IPS-18a (cell line): Measurements from ENCODE around the gene SPINK4.

Experiments
- H3K27ac ChIP-seq: one replicate; pipeline ENCODE4 v1.5.1; 2013; ENCODE audit warnings: low read length
- H3K27me3 ChIP-seq: one replicate; pipeline ENCODE4 v1.6.1; 2013; ENCODE audit warnings: mild to moderate bottlenecking, low read length; ENCODE audit not compliant: control insufficient read depth, insufficient read depth
- H3K36me3 ChIP-seq: one replicate; pipeline ENCODE4 v1.6.1; 2013; ENCODE audit warnings: low read depth, low read length; ENCODE audit not compliant: control insufficient read depth
- H3K4me1 ChIP-seq: one replicate; pipeline ENCODE4 v1.6.1; 2013; ENCODE audit warnings: low read depth, low read length; ENCODE audit not compliant: control insufficient read depth
- H3K4me3 ChIP-seq: one replicate; pipeline ENCODE4 v1.5.1; 2013; ENCODE audit warnings: low read length
- H3K9ac ChIP-seq: one replicate; pipeline ENCODE4 v1.6.1; 2013; ENCODE audit warnings: mild to moderate bottlenecking, low read length, moderate library complexity
- H3K9me3 ChIP-seq: one replicate; pipeline ENCODE4 v1.6.1; 2013; ENCODE audit warnings: low read depth, low read length; ENCODE audit not compliant: control insufficient read depth

The SPINK4 gene

GRCh38 chr9:33239921-33240320 lies at the start of gene SPINK4:
SPINK4 (plus strand) TSS chr9:33240167; CDS start chr9:33240209, 42 bp downstream.
- H3K9me3 ChIP-seq: no peaks in the 10 kb centered on the region
- H3K27ac ChIP-seq: no peak within 1 kb of the TSS
- H3K9ac ChIP-seq: no peak within 1 kb of the TSS
- H3K27me3 ChIP-seq: no peaks in the 10 kb centered on the region
- H3K4me1 ChIP-seq: no peaks in the 10 kb centered on the region
- H3K4me3 ChIP-seq: no peak within 1 kb of the TSS
- no peaks in the 10 kb centered on the region for H3K36me3 ChIP-seq

GRCh38 chr9:33192493-33193255 lies 47.3 kb upstream of the SPINK4 start:
- Histone ChIP-seq H3K4me1 (no peaks in the 10 kb centered on the region), H3K27ac (no peak overlapping the region), H3K4me3 (no peak overlapping the region), H3K9ac (no peak overlapping the region), H3K27me3 (no peaks in the 10 kb centered on the region), H3K36me3 (no peaks in the 10 kb centered on the region), H3K9me3 (no peaks in the 10 kb centered on the region)

- no peaks in the 10 kb centered on the region for H3K27me3 ChIP-seq
- no peaks in the 10 kb centered on the region for H3K9me3 ChIP-seq
- H3K36me3 ChIP-seq: no peaks in the 10 kb centered on the region
- no peak overlapping the region for H3K27ac ChIP-seq
- no peak overlapping the region for H3K4me3 ChIP-seq
- H3K9ac ChIP-seq: no peak overlapping the region
- H3K4me1 ChIP-seq: no peaks in the 10 kb centered on the region
Measured at GRCh38 chr9:33193818-33194217, 46.1 kb upstream of the SPINK4 start.

- no peak overlapping the region for H3K27ac ChIP-seq
- H3K27me3 ChIP-seq: no peaks in the 10 kb centered on the region
- H3K4me3 ChIP-seq: no peak overlapping the region
- H3K9ac ChIP-seq: no peak overlapping the region
- no peaks in the 10 kb centered on the region for H3K4me1 ChIP-seq
- H3K9me3 ChIP-seq: no peaks in the 10 kb centered on the region
- no peaks in the 10 kb centered on the region for H3K36me3 ChIP-seq
Measured at GRCh38 chr9:33196736-33197135, 43.2 kb upstream of the SPINK4 start.

- Histone ChIP-seq H3K36me3 (no peaks in the 10 kb centered on the region), H3K9me3 (no peaks in the 10 kb centered on the region), H3K27me3 (no peaks in the 10 kb centered on the region), H3K4me3 (no peak overlapping the region), H3K4me1 (no peaks in the 10 kb centered on the region), H3K27ac (no peak overlapping the region), H3K9ac (no peak overlapping the region)
Measured at GRCh38 chr9:33197279-33198152, 42.5 kb upstream of the SPINK4 start.

GRCh38 chr9:33198165-33198564 lies 41.8 kb upstream of the SPINK4 start:
- Histone ChIP-seq H3K27me3 (no peaks in the 10 kb centered on the region), H3K9ac (no peak overlapping the region), H3K4me3 (no peak overlapping the region), H3K4me1 (no peaks in the 10 kb centered on the region), H3K9me3 (no peaks in the 10 kb centered on the region), H3K36me3 (no peaks in the 10 kb centered on the region), H3K27ac (no peak overlapping the region)

GRCh38 chr9:33202018-33202417 lies 37.9 kb upstream of the SPINK4 start:
- Histone ChIP-seq H3K36me3 (no peaks in the 10 kb centered on the region), H3K27ac (no peak overlapping the region), H3K9me3 (no peaks in the 10 kb centered on the region), H3K9ac (no peak overlapping the region), H3K4me3 (no peak overlapping the region), H3K4me1 (no peaks in the 10 kb centered on the region), H3K27me3 (no peaks in the 10 kb centered on the region)

GRCh38 chr9:33202552-33203201 lies 37.3 kb upstream of the SPINK4 start:
- Histone ChIP-seq H3K36me3 (no peaks in the 10 kb centered on the region), H3K9ac (no peak overlapping the region), H3K4me3 (no peak overlapping the region), H3K27me3 (no peaks in the 10 kb centered on the region), H3K27ac (no peak overlapping the region), H3K4me1 (no peaks in the 10 kb centered on the region), H3K9me3 (no peaks in the 10 kb centered on the region)

GRCh38 chr9:33209394-33209793 lies 30.6 kb upstream of the SPINK4 start:
- Histone ChIP-seq H3K36me3 (no peaks in the 10 kb centered on the region), H3K4me1 (peaks cover 4% of the 10 kb centered on the region), H3K9me3 (no peaks in the 10 kb centered on the region), H3K27ac (no peak overlapping the region), H3K27me3 (no peaks in the 10 kb centered on the region), H3K9ac (no peak overlapping the region), H3K4me3 (no peak overlapping the region)

GRCh38 chr9:33210006-33210715 lies 29.8 kb upstream of the SPINK4 start:
- no peaks in the 10 kb centered on the region for H3K9me3 ChIP-seq
- peaks cover 4% of the 10 kb centered on the region for H3K4me1 ChIP-seq
- no peak overlapping the region for H3K9ac ChIP-seq
- H3K36me3 ChIP-seq: no peaks in the 10 kb centered on the region
- no peaks in the 10 kb centered on the region for H3K27me3 ChIP-seq
- H3K4me3 ChIP-seq: no peak overlapping the region
- no peak overlapping the region for H3K27ac ChIP-seq
